Measurements from ENCODE around the gene KDM4B.

DNA sequence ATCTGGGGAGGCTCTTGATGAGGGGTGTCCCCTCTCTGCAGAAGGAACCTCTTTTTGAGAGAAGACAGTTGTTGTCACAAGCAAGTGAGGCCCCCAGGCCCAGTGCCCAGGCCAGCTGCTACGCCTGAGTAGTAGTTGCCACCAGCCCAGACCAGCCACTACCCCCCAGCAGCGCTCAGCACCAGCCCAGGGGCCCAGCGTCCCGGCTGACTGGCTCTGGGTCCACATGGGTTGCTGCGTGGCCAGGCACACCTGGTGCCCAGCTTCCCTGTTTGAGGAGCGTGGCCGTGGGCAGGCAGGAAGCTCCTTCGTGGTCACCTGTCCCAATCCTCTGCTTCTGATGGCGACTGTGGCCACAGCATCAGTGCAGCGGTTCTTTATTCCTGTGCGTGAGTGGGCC is 84.7 kb downstream of the KDM4B start:
- TF ChIP-seq, protein P1, sequence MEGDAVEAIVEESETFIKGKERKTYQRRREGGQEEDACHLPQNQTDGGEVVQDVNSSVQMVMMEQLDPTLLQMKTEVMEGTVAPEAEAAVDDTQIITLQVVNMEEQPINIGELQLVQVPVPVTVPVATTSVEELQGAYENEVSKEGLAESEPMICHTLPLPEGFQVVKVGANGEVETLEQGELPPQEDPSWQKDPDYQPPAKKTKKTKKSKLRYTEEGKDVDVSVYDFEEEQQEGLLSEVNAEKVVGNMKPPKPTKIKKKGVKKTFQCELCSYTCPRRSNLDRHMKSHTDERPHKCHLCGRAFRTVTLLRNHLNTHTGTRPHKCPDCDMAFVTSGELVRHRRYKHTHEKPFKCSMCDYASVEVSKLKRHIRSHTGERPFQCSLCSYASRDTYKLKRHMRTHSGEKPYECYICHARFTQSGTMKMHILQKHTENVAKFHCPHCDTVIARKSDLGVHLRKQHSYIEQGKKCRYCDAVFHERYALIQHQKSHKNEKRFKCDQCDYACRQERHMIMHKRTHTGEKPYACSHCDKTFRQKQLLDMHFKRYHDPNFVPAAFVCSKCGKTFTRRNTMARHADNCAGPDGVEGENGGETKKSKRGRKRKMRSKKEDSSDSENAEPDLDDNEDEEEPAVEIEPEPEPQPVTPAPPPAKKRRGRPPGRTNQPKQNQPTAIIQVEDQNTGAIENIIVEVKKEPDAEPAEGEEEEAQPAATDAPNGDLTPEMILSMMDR (IDR thresholded peaks at IDR 0.05; ENCODE audit: borderline replicate concordance, extremely low read depth, low read length, poor library complexity, severe bottlenecking): no peak
- no peak for TF ChIP-seq EZH2 (IDR thresholded peaks at IDR 0.05; ENCODE audit: borderline replicate concordance, low read depth, low read length, severe bottlenecking)

Measured in DND-41 (cell line).